MV-4-11 (cell line): ENCODE data around the gene CDX1.

ENCODE experiments used
- DNase-seq: peaks from one replicate; lab custom pipeline; 2025; lab: John Stamatoyannopoulos, UW

CDX1 gene

DNA sequence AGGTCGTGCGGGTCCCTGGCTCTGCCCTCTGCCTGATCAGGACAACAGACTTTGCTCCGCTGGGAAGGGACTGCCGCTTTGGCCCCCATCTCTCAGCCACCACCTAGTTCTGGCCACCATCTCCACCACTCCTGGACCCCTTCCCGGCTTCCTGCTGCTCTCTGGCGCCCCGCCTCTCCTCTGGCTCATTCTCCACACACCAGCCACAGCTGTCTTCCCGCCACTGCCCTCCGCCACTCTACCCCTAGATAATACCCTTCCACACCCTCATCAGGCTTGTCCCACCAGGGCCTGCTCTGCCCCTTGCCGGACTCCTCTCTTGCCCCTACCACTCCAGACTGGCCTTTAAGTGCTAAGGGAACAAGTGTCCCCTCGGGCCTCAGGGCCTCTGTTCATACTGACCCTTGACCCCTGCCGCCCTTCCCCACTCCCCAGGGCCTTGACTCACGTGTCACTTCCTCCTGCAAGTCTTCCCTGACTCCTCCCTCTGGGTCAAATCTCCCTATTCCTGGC, 3.0 kb upstream of the CDX1 start:
- no peak for DNase-seq

DNA sequence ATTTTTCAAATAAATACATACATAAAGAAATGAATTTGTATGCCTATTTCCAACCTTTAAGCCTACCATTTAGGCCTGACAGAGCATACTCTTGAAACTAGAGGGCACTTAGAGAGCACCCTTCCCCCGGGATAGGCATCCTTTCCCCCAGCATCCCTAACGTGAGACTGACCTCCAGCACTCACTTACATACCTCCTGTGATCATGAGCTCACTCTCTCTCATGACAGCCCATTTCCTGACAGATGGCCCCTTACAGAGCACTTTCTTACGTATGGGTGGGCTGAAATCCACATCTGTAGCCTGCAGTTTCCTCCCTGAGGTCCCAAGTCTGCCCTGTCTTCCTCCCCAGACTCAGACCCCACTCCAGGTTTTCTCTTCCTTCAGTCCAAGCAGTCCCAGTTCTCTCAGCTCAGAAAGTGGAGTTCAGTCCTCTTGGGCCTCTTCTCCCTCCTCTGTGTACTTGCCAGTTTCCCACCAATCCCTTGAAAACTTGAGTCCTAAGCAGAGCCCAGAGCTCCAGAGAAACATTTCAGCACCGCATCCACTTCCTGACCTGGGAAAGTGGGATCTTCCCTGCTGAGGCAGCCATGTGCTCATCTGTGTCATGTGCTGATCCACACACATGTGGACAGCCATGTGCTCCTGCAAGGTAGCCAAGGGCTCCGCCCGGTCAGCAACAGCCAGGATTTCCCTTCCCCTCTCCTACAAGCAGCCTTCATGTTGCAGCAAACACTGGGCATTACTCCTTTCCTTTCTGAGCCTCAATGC, 2.2 kb upstream of the CDX1 start:
- no peak for DNase-seq

DNA sequence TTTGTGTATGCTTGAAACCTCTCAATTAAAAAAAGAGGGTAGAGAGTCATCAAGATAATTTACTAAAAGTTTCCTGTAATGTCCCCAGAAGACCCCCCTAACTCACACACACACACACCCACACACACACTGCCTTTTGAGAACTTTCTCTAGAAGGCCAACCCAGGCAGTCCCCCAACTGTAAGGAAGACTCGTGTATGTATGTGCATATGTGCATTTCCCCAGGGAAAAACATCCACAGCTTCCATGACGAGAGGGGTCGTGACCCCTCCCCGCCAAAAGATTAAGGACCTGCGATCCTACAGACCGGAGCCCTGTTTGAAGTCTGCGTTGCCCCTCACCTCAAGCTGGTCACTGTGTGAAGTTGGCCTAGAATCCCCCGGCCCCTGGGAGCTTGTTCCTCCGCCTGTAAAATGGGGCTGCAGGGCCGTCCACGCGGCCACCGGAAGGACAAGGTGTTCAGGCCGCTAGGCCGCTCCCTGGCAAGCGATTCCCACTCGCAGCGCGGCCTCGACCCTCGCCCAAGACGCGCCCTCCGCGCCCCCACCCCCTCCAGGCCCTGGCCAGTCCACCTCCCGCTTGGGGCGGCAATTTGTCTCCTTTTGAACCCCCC, 435 bp upstream of the CDX1 start:
- DNase-seq, result no peak

DNA sequence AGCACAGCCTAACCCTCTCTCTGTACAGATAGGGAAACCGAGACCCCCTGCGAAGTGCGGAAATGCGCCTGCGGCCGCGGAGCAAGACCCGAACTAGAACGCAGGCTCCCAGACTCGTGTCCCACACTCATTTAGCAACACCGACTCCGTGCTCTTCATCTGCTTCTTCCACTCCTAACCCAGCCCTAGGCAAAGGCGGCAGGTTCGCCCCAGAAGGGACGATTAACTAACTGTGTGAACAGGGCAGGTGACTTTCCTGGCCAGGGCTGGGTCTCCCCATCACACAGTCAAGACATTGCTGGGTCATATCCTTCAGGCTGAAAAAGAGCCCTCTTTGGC, 903 bp downstream of the CDX1 start:
- DNase-seq, result no peak

DNA sequence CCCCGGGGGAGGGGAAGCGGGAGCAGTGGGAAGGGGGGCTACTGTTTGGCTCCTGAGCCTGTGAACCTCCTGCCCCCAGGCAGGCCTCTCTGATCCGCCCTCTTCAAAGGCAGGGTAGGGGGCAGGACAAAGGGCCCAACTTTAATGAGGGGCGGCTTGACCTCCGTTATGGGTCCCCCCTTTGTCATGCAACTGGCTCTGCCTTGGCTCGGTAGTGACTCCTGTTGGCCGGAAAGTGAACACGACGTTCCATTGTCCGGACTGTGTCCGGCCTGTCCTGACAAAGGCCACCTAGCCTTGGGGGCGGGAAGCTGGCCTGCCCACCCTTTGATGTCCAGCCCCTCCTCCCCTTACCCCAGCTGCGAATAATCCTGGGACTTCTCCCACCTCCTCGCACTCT, 1.3 kb downstream of the CDX1 start:
- DNase-seq, result no peak

DNA sequence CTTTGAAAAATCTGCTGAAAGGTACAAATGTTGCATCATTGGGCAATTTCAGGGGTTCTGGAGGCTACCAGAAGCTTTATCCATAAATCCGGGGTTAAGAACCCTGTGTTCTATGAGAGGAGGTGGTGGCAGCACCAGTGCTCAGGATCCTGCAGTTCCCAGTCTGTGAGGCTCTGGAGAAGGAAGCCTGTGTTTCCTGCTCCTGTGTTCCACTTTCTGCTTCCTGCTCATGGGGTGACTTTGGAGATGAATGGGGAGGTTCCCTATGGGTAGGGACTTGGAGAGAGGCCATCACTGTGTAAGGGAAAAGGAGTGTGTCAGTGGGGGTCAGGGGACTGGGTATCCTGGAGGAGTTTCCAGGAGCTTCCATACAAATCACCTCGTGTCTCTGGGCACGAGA, 2.3 kb downstream of the CDX1 start:
- DNase-seq, result no peak

DNA sequence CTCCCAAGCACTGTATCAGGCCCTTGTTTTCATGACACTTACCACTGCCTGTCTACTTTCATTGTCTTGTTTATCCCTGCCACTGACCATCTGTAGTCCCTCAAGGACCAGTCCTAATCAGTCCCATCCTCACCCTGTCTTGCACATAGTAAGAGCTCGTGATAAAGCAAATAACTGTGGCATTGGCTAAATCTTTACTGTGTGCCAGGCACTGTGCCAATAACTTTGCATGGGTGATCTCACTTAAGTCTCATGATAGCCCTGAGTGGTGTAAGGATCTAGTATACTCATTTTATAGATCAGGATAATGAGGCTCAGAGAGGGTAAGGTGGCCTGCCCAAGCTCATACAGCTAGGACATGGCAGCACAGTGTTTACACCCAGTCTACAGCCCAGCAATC, 5.6 kb downstream of the CDX1 start:
- DNase-seq, result no peak

DNA sequence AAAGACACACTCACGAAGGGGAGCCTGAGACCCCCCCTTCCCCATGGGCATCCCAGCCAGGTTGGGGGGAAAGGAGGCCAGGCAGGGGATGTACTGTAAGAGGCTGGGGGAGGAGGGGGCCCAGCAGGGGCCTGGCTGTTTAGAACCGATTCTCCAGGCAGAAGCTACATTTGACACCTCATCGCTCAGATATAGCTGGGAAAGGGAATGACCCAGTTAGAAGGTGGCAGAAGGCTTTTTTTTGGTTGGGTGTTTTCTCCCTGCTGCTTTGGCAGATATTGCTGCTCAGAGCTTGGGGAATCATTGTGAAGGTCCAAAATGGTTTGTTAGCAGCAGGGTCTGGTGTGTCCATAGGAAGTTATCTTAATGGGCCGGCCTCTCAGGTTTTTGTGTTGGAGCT, 6.0 kb downstream of the CDX1 start:
- no peak for DNase-seq

DNA sequence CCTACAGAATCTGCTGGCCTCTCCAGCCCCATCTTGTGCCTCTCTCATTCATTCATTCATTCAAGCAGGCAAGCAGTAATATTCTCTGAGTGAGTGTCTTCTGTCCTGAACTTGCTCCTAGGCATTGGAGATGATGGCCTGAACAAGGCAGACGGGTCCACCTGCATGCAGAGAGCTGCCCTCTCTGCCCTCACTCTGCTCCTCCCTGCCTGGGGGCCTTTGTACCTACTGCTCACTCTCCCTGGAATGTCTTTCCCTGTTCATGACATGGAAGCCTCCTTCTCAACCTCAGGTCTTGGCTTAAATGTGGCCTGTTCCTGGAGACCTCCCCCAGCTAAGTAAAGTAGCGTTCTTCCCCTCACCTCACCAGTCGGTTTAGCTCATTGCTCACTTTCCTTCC, 6.6 kb downstream of the CDX1 start:
- DNase-seq, result no peak

DNA sequence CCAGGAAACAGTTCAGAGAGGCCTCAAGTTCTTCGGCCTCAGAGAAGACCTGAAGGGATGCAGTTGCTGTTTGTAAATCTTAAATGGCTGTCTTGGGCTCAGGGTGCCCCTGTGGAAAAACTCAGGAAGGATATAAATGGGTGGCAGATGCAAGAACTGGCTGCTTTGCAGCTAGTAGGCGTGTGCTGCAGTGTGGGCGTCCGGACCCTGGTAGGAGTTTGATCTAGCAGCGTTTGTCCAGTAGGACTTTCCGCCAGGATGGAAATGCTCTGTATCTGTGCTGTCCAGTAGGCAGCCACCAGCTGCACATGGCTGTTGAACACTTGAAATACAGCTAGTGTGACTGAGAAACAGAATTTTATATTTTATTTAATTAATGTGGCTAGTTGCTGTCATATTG, 7.7 kb downstream of the CDX1 start:
- no peak for DNase-seq

DNA sequence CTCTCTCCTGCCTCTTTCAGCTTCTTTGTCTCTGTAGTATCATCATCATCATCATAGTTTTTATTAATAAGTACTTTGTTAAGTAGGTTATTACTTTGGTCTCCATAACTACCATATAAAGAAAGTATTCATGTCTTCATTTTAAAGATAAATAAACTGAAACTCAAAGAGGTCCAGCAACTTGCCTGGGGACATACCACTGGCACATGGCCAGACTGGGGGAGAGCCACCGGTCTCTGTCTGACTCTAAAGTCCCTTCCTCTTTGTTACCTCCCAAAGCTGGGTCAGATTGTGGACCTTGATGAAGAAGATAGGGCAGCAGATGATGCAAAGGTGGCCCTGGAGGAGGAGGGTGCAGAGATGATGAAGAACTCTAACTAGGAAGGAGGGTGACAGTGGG, 8.5 kb downstream of the CDX1 start:
- no peak for DNase-seq

DNA sequence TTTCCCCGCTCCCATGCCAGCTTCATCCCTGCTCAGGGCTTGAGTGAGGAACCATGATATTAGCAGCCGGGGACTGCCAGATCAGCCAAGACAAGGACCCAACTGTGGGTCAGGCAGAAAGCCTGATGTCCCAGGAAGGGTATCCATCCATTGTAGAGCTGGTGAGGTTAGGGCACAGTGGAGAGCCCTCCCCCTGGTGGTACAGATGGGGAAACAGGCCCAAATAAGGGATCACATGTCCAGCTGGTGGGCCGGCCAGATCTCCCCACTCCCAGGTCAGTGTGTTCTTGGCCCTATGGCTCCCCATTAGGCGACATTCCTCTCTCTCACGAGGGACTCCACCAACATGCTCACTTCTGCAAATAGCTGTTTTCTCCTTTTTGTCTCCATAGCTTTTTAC, 9.0 kb downstream of the CDX1 start:
- DNase-seq, result peak; percentile 6

DNA sequence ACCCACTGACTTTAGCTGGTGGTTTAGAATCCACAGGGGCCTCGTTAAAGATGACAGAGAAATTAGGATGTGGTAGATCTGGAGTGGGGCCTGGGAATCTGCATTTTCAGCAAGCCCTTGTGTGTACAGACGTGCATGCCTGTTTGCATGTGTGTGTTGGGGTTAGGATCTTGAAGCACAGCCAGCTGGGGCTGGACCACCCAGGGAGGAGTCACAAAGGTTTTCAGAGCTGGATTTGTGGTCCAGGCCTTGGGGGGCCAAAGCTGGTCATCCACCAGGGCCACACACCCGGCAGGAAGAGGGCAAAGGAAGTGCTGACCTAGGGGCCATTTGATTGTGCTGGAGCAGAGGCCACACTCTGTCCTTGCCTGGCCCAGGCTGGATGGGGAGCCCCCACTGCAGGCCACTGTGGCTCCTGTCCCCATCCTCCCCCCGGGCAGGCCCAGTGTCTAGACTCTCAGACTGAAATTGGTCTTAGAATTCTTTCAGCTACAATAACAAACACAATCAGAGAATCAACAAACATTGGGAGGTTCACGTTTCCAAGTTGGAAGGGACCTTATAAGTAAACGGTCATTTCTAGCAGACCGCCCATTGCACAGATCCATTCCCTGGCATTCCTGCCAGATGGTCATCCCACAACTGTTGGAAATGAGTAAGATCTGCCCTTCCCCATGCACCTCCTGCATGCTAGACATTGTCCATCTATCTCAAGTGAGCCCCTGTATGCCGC, 10.3 kb downstream of the CDX1 start:
- no peak for DNase-seq

DNA sequence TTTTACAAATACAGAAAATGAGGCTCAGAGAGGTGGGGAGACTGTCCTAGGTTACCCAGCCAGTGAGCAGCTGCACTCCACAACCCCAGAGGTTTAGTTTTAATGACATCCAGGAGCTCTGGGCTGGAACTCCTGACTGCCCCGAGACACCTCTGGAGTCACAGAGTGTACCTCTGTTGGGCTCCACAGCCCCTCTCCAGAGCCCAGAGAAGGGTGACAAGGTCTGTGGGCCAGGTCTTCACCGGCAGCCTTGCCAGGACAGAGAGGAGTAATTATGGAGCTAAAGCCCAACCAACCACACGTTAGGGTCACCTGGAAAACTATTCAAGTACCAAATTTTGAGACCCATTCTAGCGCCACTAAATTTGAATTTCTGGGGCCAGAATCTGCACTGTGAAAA, 11.1 kb downstream of the CDX1 start:
- DNase-seq, result no peak

DNA sequence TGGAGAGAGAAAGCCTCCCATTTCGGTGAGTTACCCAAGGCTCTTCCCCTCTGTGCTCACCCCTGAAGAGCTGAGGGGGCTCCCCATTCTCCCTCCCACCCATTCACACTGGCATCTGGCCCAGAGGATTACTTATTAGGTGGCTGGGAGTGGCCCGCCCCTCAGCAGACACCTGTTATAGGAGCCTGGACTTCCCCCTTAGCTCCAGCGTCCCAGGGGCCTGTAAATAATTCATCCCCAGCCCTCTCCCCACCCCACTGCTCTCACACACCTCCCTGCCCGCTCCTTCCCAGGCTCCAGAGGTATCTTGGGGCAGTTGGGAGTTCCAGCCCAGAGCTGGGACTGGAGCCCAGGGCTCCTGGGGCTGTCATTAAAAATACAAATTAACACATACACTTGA, 11.7 kb downstream of the CDX1 start:
- DNase-seq, result no peak

DNA sequence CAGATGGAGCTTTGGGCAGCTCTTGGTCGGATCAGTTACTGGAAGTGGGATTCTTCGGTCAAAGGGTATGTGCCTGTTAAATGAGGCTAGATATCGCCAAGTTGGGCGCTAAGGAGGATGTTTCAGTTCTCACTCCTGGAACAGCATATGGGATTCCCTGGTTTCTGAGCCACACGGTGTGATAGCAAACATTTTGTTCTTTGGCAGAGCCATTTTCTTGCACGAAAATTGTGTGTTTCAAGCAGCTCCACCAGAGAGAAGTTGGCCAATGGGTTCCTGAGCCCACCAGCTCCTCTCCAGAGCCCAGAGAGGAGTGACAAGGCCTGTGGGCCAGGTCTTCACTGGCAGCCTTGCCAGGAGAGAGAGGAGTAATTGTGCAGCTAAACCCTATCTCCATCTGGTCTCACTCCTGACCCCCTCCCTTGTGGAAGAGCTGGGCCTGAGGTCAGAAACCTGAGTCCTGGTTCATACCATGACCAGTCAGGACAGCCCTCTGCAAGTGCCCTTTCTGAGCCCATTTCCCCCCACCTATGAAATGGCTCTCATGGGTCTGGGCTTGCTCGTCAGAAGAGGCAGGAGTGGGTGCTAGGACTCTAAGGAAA, 12.5 kb downstream of the CDX1 start:
- no peak for DNase-seq

DNA sequence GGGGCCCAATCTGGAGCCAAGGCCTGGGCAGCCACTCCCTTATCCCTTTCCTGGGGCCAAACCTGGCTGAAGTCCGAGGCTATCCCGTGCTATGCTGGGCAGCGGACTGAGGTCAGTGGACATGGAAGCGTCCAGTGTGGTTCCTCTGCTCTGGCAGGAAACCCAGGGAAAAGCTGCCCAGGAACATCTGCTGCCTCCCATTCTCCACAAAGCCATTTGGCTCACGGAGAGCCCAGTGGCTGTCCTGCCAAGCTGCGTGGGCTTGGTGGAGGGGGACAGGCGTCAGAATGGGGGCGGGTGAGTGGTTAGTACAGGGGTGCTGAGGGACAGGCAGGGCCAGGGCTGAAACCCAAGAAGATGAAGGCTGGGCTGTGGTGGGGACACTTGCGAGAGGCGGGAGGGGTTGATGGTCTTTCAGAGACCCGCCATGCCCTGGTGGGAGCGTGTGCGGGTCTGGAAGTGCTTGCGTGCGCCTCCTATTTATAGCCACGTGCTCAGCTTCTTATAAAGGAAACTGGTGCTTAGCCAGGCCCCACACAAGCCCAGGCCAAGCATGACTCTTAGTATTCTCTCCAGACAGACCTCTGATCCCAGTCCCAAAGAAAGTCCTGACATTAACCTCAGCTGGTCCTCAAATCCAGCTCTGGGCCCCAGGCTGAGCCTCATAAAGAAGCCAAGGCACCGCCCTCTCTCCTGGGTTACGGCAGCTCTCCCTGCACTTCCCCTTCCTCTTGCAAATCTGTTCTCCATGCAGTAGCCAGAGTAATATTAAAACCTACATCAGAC, 13.9 kb downstream of the CDX1 start:
- peak; percentile 54 for DNase-seq

DNA sequence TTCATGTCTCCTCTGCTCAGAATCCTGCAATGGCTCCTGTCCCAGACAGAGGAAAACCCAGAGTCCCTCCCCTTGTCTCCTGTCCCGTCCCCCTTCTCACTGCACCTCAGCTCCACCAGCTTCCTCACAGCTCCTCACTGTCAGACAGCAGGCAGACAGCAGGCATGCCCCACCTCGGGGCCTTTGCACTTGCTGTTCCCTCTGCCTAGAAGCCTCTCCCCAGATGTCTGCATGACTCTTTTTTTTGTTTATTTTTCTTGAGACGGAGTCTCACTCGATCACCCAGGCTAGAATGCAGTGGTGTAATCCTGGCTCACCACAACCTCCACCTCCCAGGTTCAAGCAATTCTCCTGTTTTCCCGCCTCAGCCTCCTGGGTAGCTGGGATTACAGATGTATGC, 14.4 kb downstream of the CDX1 start:
- DNase-seq, result no peak

DNA sequence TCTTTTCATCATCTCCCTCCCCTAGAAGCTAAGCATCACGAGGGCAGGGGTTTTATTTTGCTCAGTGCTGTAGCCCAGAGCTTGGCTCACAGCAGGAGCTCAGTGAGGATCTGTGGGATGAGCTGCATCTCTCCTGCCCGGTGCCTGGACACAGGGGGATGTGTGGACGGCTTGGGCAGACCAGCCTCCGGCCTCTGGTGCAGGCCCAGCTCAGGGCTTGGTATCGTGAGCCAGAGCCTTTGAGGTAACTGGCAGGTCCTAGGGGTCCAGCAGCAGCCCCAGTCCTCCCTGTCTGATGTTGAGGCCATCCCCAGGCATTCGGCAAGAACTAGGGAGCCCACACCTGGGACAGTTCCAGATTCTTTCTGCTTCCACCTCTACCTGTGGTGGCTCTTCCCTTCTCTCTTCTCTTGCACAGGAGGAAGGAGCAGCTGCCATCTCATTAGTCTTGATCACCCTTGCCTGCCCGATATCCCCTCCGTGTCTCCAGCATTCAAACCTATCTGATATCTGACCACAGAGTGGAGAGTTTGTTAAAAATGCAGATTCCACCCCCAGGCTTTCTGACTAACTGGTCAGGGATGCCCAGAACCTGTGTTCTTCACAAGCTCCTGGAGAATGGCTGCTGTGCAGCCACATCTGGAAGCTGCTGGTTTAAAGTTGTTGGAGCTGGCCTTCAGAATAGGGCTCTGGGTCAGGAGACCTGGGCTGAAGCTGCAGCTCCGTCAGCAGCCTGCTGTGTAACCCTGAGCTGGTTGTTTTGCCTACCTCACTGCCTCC, 15.4 kb downstream of the CDX1 start:
- no peak for DNase-seq

DNA sequence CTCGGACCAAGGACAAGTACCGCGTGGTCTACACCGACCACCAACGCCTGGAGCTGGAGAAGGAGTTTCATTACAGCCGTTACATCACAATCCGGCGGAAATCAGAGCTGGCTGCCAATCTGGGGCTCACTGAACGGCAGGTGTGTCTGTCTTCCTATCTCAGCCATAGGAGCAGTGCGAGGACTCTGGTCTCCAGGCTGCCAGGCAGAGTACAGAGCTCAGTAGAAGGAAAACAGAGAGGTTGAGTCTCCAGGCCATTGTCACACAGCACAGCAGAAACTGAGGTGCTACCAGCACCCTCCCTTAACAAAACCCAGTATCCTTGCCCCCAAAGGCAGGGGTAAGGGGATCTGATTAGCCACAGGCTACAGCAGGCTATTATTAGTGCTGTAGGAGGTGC, 16.2 kb downstream of the CDX1 start:
- DNase-seq, result no peak

DNA sequence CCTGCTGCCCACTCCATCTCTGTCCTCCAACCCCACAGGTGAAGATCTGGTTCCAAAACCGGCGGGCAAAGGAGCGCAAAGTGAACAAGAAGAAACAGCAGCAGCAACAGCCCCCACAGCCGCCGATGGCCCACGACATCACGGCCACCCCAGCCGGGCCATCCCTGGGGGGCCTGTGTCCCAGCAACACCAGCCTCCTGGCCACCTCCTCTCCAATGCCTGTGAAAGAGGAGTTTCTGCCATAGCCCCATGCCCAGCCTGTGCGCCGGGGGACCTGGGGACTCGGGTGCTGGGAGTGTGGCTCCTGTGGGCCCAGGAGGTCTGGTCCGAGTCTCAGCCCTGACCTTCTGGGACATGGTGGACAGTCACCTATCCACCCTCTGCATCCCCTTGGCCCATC, 16.9 kb downstream of the CDX1 start:
- no peak for DNase-seq
